Heart right ventricle (tissue), 16 donors: ENCODE results near the gene KLHL29. TPM values are rescaled to one million over a fixed set of nuclear protein-coding genes. Genes with fewer than 3 reads are reported as not detected.

Experiments used
- ATAC-seq, 8 donors: fragments of 200-7000 bp; cut with Tn5 transposase; one replicate each; pipeline ENCODE4 v1.9.1; 2020; ENCODE audit warnings: mild to moderate bottlenecking in 8 of 8, moderate library complexity in 8 of 8, moderate number of reproducible peaks in 1 of 8
- DNase-seq, 2 donors: peaks; one replicate each; pipeline ENCODE4 v3.0.0-alpha.2; 2020
- H3K27ac ChIP-seq, 10 donors: fragments of 200-600 bp; sonication (generic) in 2 of 10; one replicate each; pipeline versions ENCODE4 v1.5.0 to v1.8.0; 2020 to 2022; ENCODE audit warnings: mild to moderate bottlenecking in 3 of 10
- H3K27me3 ChIP-seq, 7 donors: fragments of 200-600 bp; one replicate each; pipeline ENCODE4 v1.8.0; 2021 to 2022; ENCODE audit warnings: mild to moderate bottlenecking in 2 of 7
- H3K36me3 ChIP-seq, 9 donors: fragments of 200-600 bp; sonication (generic) in 1 of 9; one replicate each; pipeline versions ENCODE4 v1.5.0 to v1.8.0; 2020 to 2022; ENCODE audit warnings: mild to moderate bottlenecking in 2 of 9
- H3K4me1 ChIP-seq, 9 donors: fragments of 200-600 bp; sonication (generic) in 1 of 9; one replicate each; pipeline versions ENCODE4 v1.5.0 to v1.8.0; 2020 to 2022; ENCODE audit warnings: mild to moderate bottlenecking in 4 of 9
- H3K4me3 ChIP-seq, 10 donors: fragments of 200-600 bp; sonication (generic) in 2 of 10; one replicate each; pipeline versions ENCODE4 v1.5.0 to v1.8.0; 2020 to 2022; ENCODE audit warnings: mild to moderate bottlenecking in 7 of 10, moderate library complexity in 2 of 10
- H3K9me3 ChIP-seq, 11 donors: fragments of 200-600 bp in 10 of 11; sonication (generic) in 2 of 11; one replicate each; pipeline versions ENCODE4 v1.5.0 to v1.8.0; 2013 to 2022; ENCODE audit warnings: mild to moderate bottlenecking in 2 of 11, control low read depth in 1 of 11, moderate library complexity in 1 of 11
- CTCF ChIP-seq, 9 donors: fragments of 200-600 bp; sonication (generic) in 2 of 9; IDR thresholded peaks; one replicate each; pipeline versions ENCODE4 v1.5.0 to v1.8.0; 2021 to 2022; ENCODE audit warnings: antibody characterized with exemption in 9 of 9, mild to moderate bottlenecking in 5 of 9, moderate library complexity in 1 of 9
- WGBS, 2 donors: extraction: QIAGEN DNeasy Blood & Tissue Kit; methylation state at CpG; one replicate each; pipeline ENCODE4 v1.1.7; 2013; ENCODE audit warnings: inconsistent platforms in 1 of 2; 5-methylcytosine and 5-hydroxymethylcytosine counted together
- intact Hi-C, 10 donors: fragments of 100-400 bp; cut with DNase I; formaldehyde crosslinking; loops; one replicate each; pipeline versions ENCODE4 v1.11.1 to v1.14.2; 2022
- polyA plus RNA-seq, 2 donors: library from polyadenylated mRNA; stranded (reverse); fragments of 200-250 nt; gene quantifications; one replicate each; pipeline ENCODE4 v1.2.3, GENCODE V29; 2013
- total RNA-seq, 10 donors: library from RNA; stranded (reverse); fragmentation: NEBNext Ultra II Directional in 3 of 10; extraction: Animal tissue kit (Norgen Biotek cat#: 25700) in 3 of 10; gene quantifications; one replicate each; pipeline versions ENCODE4 v1.2.1 to v1.2.4, GENCODE V29; 2021 to 2023
- donor health status: Arrhythmogenic right ventricular cardiomyopathy.
- donor health status: ischemic (EF 13 %, LVEDD 7.1; RV severe dilation, severe dysfunction).
- donor health status: healthy with polysubstance abuse.
- donor health status: DM: no; HTN: yes; CAD: no.
- donor health status: DM: no; HTN: no; CAD: no.
- donor health status: ischemic (EF 25% LVEDD 6.9; RV normal size, moderate dysfunction).
- donor health status: ischemic (EF 25% LVEDD 5.7; RV mildly dilated, moderate dysfunction).
- donor health status: healthy.
- donor health status: DM: yes; HTN: yes; CAD: no.
- donor health status: Ischemic cardiomyopathy.
- donor health status: ischemic (EF 35%, LVEDD 5.7; RV mildly dilated, moderate dysfunction).
- donor health status: nonischemic (EF 11% LVEDD 7.7; RV severe dilation, severe dysfunction).
- donor health status: DM: yes; HTN: yes; CAD: no.
- donor health status: PGD.
- donor health status: ischemic (EF 29% LVEDD 5.4; RV normal size, mild dysfunction).
- donor health status: nonischemic (EF 23%, LVEDD 6.1; RV moderate dilation, normal function).

Gene KLHL29
- total and polyA plus RNA-seq, 12 donors: 0.71 to 1.5 (median 1.0) TPM

GRCh38 chr2:23611839-23612238 lies 226.9 kb downstream of the KLHL29 start:
- intact Hi-C loops: no loop called here
- Histone ChIP-seq H3K27ac (no peak overlapping the region), H3K27me3 (peaks cover 0 to 7% (median 0%) of the 10 kb centered on the region in 7 donors), H3K36me3 (no peaks in the 10 kb centered on the region), H3K4me3 (no peak overlapping the region), H3K4me1 (peaks cover 0 to 6% (median 4%) of the 10 kb centered on the region in 9 donors), H3K9me3 (peaks cover 0 to 21% (median 11%) of the 10 kb centered on the region in 11 donors)
- no peak for DNase-seq
- TF ChIP-seq CTCF (IDR thresholded peaks at IDR 0.05): no peak
- ATAC-seq: no peak
- WGBS, 2 donors: 94 to 95% methylated on average over 3 of the region's 3 CpGs

- 81 to 86% methylated on average over 12 of the region's 12 CpGs for WGBS, 2 donors
- peaks cover 0 to 18% (median 10%) of the 10 kb centered on the region in 11 donors for H3K9me3 ChIP-seq
- DNase-seq: no peak
- peaks cover 0 to 7% (median 0%) of the 10 kb centered on the region in 7 donors for H3K27me3 ChIP-seq
- intact Hi-C loops: no loop called here
- TF ChIP-seq CTCF (IDR thresholded peaks at IDR 0.05): no peak
- no peak for ATAC-seq
- no peaks in the 10 kb centered on the region for H3K36me3 ChIP-seq
- H3K27ac ChIP-seq: no peak overlapping the region
- H3K4me1 ChIP-seq: peaks cover 4 to 31% (median 17%) of the 10 kb centered on the region in 9 donors
- H3K4me3 ChIP-seq: no peak overlapping the region
These were observed 229.7 kb downstream of the KLHL29 start for GRCh38 chr2:23614701-23615100.

GRCh38 chr2:23615216-23616020 lies 230.4 kb downstream of the KLHL29 start:
- 94 to 95% methylated on average over 20 of the region's 20 CpGs for WGBS, 2 donors
- TF ChIP-seq CTCF (IDR thresholded peaks at IDR 0.05): no peak
- DNase-seq (no peak), ATAC-seq (peak in 1 of 8 donors; percentile 11)
- Histone ChIP-seq H3K36me3 (no peaks in the 10 kb centered on the region), H3K4me3 (no peak overlapping the region), H3K27me3 (peaks cover 0 to 7% (median 0%) of the 10 kb centered on the region in 7 donors), H3K4me1 (peaks cover 4 to 34% (median 17%) of the 10 kb centered on the region in 9 donors), H3K9me3 (peaks cover 0 to 18% (median 10%) of the 10 kb centered on the region in 11 donors), H3K27ac (peak overlapping the region in 1 of 10 donors; percentile 91)
- intact Hi-C loops: no loop called here

- no peaks in the 10 kb centered on the region for H3K36me3 ChIP-seq
- intact Hi-C loops: no loop called here
- peak overlapping the region in 9 of 10 donors; percentile 17 to 91 (median 83) for H3K27ac ChIP-seq
- H3K9me3 ChIP-seq: peaks cover 0 to 11% (median 8%) of the 10 kb centered on the region in 11 donors
- DNase-seq (no peak), ATAC-seq (no peak)
- peaks cover 0 to 7% (median 0%) of the 10 kb centered on the region in 7 donors for H3K27me3 ChIP-seq
- no peak overlapping the region for H3K4me3 ChIP-seq
- H3K4me1 ChIP-seq: peaks cover 8 to 46% (median 24%) of the 10 kb centered on the region in 9 donors
- TF ChIP-seq CTCF (IDR thresholded peaks at IDR 0.05): no peak
- 78 to 82% methylated on average over 15 of the region's 15 CpGs for WGBS, 2 donors
These were observed 231.7 kb downstream of the KLHL29 start for GRCh38 chr2:23616630-23617029.
